Endodermal cell (in vitro differentiated cells): ENCODE measurements around the gene RAB1A. TPM values are rescaled to one million over a fixed set of nuclear protein-coding genes. Genes with fewer than 3 reads are reported as not detected.
"Not testable (repeated sequence)": the region's sequence is repeated elsewhere in the genome, so short reads cannot be mapped to it uniquely, and the experiment has no call there.

ENCODE experiments used
- DNase-seq: peaks from one replicate; pipeline ENCODE4 v3.0.0-alpha.2; 2017
- H3K27ac ChIP-seq: 2 replicates; pipeline ENCODE4 v1.5.1; 2013; ENCODE audit warnings: mild to moderate bottlenecking, low read depth, low read length, moderate library complexity
- H3K27me3 ChIP-seq: 2 replicates; pipeline ENCODE4 v1.6.1; 2013; ENCODE audit warnings: mild to moderate bottlenecking, low read length, moderate library complexity; ENCODE audit not compliant: insufficient read depth, control insufficient read depth, poor library complexity, severe bottlenecking
- H3K36me3 ChIP-seq: 2 replicates; pipeline ENCODE4 v1.7.0; 2013; ENCODE audit warnings: mild to moderate bottlenecking, low read length, moderate library complexity; ENCODE audit not compliant: control insufficient read depth, insufficient read depth
- H3K4me1 ChIP-seq: one replicate; pipeline ENCODE4 v1.7.0; 2013; ENCODE audit warnings: low read length; ENCODE audit not compliant: control insufficient read depth, insufficient read depth
- H3K4me3 ChIP-seq: 2 replicates; pipeline ENCODE4 v1.5.1; 2013; ENCODE audit warnings: mild to moderate bottlenecking, low read length, moderate library complexity
- H3K9ac ChIP-seq: 2 replicates; pipeline ENCODE4 v1.6.1; 2013; ENCODE audit warnings: mild to moderate bottlenecking, low read length, moderate library complexity; ENCODE audit not compliant: poor library complexity, severe bottlenecking; ENCODE audit errors: extremely low read depth
- H3K9me3 ChIP-seq: 2 replicates; pipeline ENCODE4 v1.6.1; 2013; ENCODE audit warnings: mild to moderate bottlenecking, low read length, moderate library complexity; ENCODE audit not compliant: control insufficient read depth
- H3K27ac Mint-ChIP-seq: 2 replicates; pipeline ENCODE4 v1.8.0; 2020; ENCODE audit warnings: mixed read lengths
- H3K27me3 Mint-ChIP-seq: 2 replicates; pipeline ENCODE4 v1.8.0; 2021; ENCODE audit warnings: mild to moderate bottlenecking, mixed read lengths; ENCODE audit not compliant: insufficient read depth
- H3K36me3 Mint-ChIP-seq: 2 replicates; pipeline ENCODE4 v1.8.0; 2020; ENCODE audit warnings: low read depth, mixed read lengths
- H3K4me1 Mint-ChIP-seq: 2 replicates; pipeline ENCODE4 v1.8.0; 2020; ENCODE audit warnings: mixed read lengths
- H3K4me3 Mint-ChIP-seq: 2 replicates; pipeline ENCODE4 v1.8.0; 2020; ENCODE audit warnings: mild to moderate bottlenecking, moderate library complexity, mixed read lengths
- H3K9me3 Mint-ChIP-seq: 2 replicates; pipeline ENCODE4 v1.8.0; 2020; ENCODE audit warnings: mild to moderate bottlenecking, mixed read lengths
- CTCF ChIP-seq: fragments of 200-600 bp; sonication (generic); conservative IDR thresholded peaks from 2 replicates; pipeline ENCODE4 v1.5.0; 2021; ENCODE audit warnings: antibody characterized with exemption, mild to moderate bottlenecking
- WGBS, 2 experiments: methylation state at CpG; one replicate each; pipeline versions ENCODE4 v1.1.5 to v1.1.7; 2013; ENCODE audit warnings: missing lambda C conversion rate in 2 of 2, mixed read lengths in 1 of 2; ENCODE audit not compliant: insufficient coverage in 1 of 2, insufficient read length in 1 of 2; 5-methylcytosine and 5-hydroxymethylcytosine counted together
- total RNA-seq, 2 donors: library from RNA; stranded (reverse); fragmentation: NEBNext Ultra II Directional in 1 of 2; extraction: Animal tissue kit (Norgen Biotek cat#: 25700) in 1 of 2; gene quantifications; 2 replicates in 1 of 2; 3 replicates in 1 of 2; pipeline ENCODE4 v1.2.1, GENCODE V29; 2021

The RAB1A gene
- total RNA-seq, 2 donors from 2014 or later, result 122 to 125 TPM

GRCh38 chr2:65158557-65158956, 28.7 kb upstream of the RAB1A start:
- H3K27me3 Mint-ChIP-seq, result no peaks in the 10 kb centered on the region
- H3K4me1 ChIP-seq, result no peaks in the 10 kb centered on the region
- H3K4me3 Mint-ChIP-seq, result no peak overlapping the region
- no peak for TF ChIP-seq CTCF
- H3K27me3 ChIP-seq, result no peaks in the 10 kb centered on the region
- H3K4me1 Mint-ChIP-seq, result peaks cover 1% of the 10 kb centered on the region
- H3K36me3 Mint-ChIP-seq, result no peaks in the 10 kb centered on the region
- H3K27ac ChIP-seq, result no peak overlapping the region
- H3K9me3 Mint-ChIP-seq, result peaks cover 2% of the 10 kb centered on the region
- H3K9ac ChIP-seq, result no peak overlapping the region
- DNase-seq, result no peak
- no peak overlapping the region for H3K4me3 ChIP-seq
- H3K9me3 ChIP-seq, result no peaks in the 10 kb centered on the region
- H3K27ac Mint-ChIP-seq, result no peak overlapping the region
- no peaks in the 10 kb centered on the region for H3K36me3 ChIP-seq
- WGBS, 2 experiments, result 88 to 89% methylated on average over 4 to 6 of the region's 6 CpGs

GRCh38 chr2:65157856-65158255, 27.9 kb upstream of the RAB1A start:
- not testable (repeated sequence) for H3K27me3 ChIP-seq, H3K27ac Mint-ChIP-seq, H3K4me3 ChIP-seq, H3K9me3 Mint-ChIP-seq, H3K36me3 Mint-ChIP-seq, H3K27ac ChIP-seq, H3K4me3 Mint-ChIP-seq, H3K27me3 Mint-ChIP-seq, H3K36me3 ChIP-seq, H3K9me3 ChIP-seq, H3K9ac ChIP-seq, H3K4me1 Mint-ChIP-seq, H3K4me1 ChIP-seq, DNase-seq
- 90% methylated on average over 4 to 6 of the region's 6 CpGs for WGBS, 2 experiments

GRCh38 chr2:65156041-65156440, 26.1 kb upstream of the RAB1A start:
- no peaks in the 10 kb centered on the region for H3K27me3 Mint-ChIP-seq
- H3K36me3 ChIP-seq, result no peaks in the 10 kb centered on the region
- H3K4me1 Mint-ChIP-seq, result no peaks in the 10 kb centered on the region
- H3K9ac ChIP-seq, result no peak overlapping the region
- H3K36me3 Mint-ChIP-seq, result no peaks in the 10 kb centered on the region
- H3K4me1 ChIP-seq, result no peaks in the 10 kb centered on the region
- whole genome bisulfite sequencing, 2 experiments, result 79 to 81% methylated on average over 1 of the region's 1 CpG
- H3K9me3 Mint-ChIP-seq, result peaks cover 9% of the 10 kb centered on the region
- H3K27ac ChIP-seq, result no peak overlapping the region
- no peak overlapping the region for H3K4me3 ChIP-seq
- DNase-seq, result no peak
- TF ChIP-seq CTCF, result no peak
- no peak overlapping the region for H3K4me3 Mint-ChIP-seq
- no peaks in the 10 kb centered on the region for H3K9me3 ChIP-seq
- H3K27me3 ChIP-seq, result no peaks in the 10 kb centered on the region
- no peak overlapping the region for H3K27ac Mint-ChIP-seq

GRCh38 chr2:65153515-65153914, 23.6 kb upstream of the RAB1A start:
- no peaks in the 10 kb centered on the region for H3K4me1 ChIP-seq
- no peaks in the 10 kb centered on the region for H3K27me3 ChIP-seq
- no peak for DNase-seq
- no peak overlapping the region for H3K4me3 Mint-ChIP-seq
- no peaks in the 10 kb centered on the region for H3K4me1 Mint-ChIP-seq
- no peak overlapping the region for H3K4me3 ChIP-seq
- H3K36me3 Mint-ChIP-seq, result no peaks in the 10 kb centered on the region
- WGBS, 2 experiments, result 96 to 100% methylated on average over 1 to 3 of the region's 3 CpGs
- H3K9me3 ChIP-seq, result no peaks in the 10 kb centered on the region
- no peak overlapping the region for H3K27ac ChIP-seq
- H3K9me3 Mint-ChIP-seq, result peaks cover 9% of the 10 kb centered on the region
- no peak for TF ChIP-seq CTCF
- H3K27me3 Mint-ChIP-seq, result no peaks in the 10 kb centered on the region
- H3K9ac ChIP-seq, result no peak overlapping the region
- H3K36me3 ChIP-seq, result no peaks in the 10 kb centered on the region
- no peak overlapping the region for H3K27ac Mint-ChIP-seq
